OCI-LY1 (cell line): ENCODE results near the gene ZDHHC14.

Experiments
- H2AFZ ChIP-seq: fragments of 200-600 bp; sonication (generic), shearing (Covaris generic); 2 replicates; pipeline ENCODE4 v1.6.0; 2014; ENCODE audit warnings: antibody characterized with exemption, mild to moderate bottlenecking, low read length
- H3F3A ChIP-seq: fragments of 200-600 bp; sonication (generic), shearing (Covaris generic); 2 replicates; pipeline ENCODE4 v1.6.0; 2014; ENCODE audit warnings: mild to moderate bottlenecking, antibody characterized with exemption, low read length, moderate library complexity; ENCODE audit not compliant: insufficient read depth
- H3K27ac ChIP-seq: fragments of 200-600 bp; sonication (generic); 2 replicates; pipeline ENCODE4 v1.5.1; 2014; ENCODE audit warnings: low read length, mixed run types, mild to moderate bottlenecking, low read depth; ENCODE audit not compliant: poor library complexity, severe bottlenecking
- H3K27me3 ChIP-seq: fragments of 200-600 bp; sonication (generic); 2 replicates; pipeline ENCODE4 v1.6.0; 2014; ENCODE audit warnings: antibody characterized with exemption, mild to moderate bottlenecking, low read length, moderate library complexity; ENCODE audit not compliant: insufficient read depth
- H3K36me3 ChIP-seq: fragments of 200-600 bp; sonication (generic); 2 replicates; pipeline ENCODE4 v1.6.1; 2014; ENCODE audit warnings: mild to moderate bottlenecking, antibody characterized with exemption, low read length, moderate library complexity, mixed read lengths; ENCODE audit not compliant: insufficient read depth
- H3K4me1 ChIP-seq: fragments of 200-600 bp; sonication (generic); 2 replicates; pipeline ENCODE4 v1.5.1; 2014; ENCODE audit warnings: mild to moderate bottlenecking, low read length, moderate library complexity; ENCODE audit not compliant: insufficient read depth, severe bottlenecking
- H3K4me2 ChIP-seq: fragments of 200-600 bp; sonication (generic), shearing (Covaris generic); 2 replicates; pipeline ENCODE4 v1.6.1; 2014; ENCODE audit warnings: low read length
- H3K4me3 ChIP-seq: fragments of 200-600 bp; sonication (generic); 2 replicates; pipeline ENCODE4 v1.5.1; 2014; ENCODE audit warnings: low read length, low read depth, mild to moderate bottlenecking, mixed read lengths; ENCODE audit not compliant: poor library complexity, severe bottlenecking
- H3K79me2 ChIP-seq: fragments of 200-600 bp; shearing (Covaris generic); 2 replicates; pipeline ENCODE4 v1.6.1; 2016; ENCODE audit warnings: mixed run types, low read length, mixed read lengths; ENCODE audit not compliant: insufficient read depth
- H3K9ac ChIP-seq: fragments of 200-600 bp; sonication (generic), shearing (Covaris generic); 2 replicates; pipeline ENCODE4 v1.6.1; 2014; ENCODE audit warnings: mild to moderate bottlenecking, low read length, mixed read lengths
- H3K9me2 ChIP-seq: fragments of 200-600 bp; sonication (generic), shearing (Covaris generic); 2 replicates; pipeline ENCODE4 v1.6.1; 2014; ENCODE audit warnings: low read depth, mild to moderate bottlenecking, low read length, mixed read lengths
- H3K9me3 ChIP-seq: fragments of 200-600 bp; shearing (Covaris generic); 2 replicates; pipeline ENCODE4 v1.6.1; 2014; ENCODE audit warnings: low read length, mixed read lengths
- H4K20me1 ChIP-seq: fragments of 200-600 bp; sonication (generic), shearing (Covaris generic); 2 replicates; pipeline ENCODE4 v1.6.0; 2016; ENCODE audit warnings: mild to moderate bottlenecking, low read length; ENCODE audit not compliant: insufficient read depth
- CTCF ChIP-seq: fragments of 200-600 bp; sonication (generic), shearing (Covaris generic); IDR thresholded peaks from 2 replicates; pipeline ENCODE4 v1.5.1; 2017; ENCODE audit warnings: mild to moderate bottlenecking, antibody characterized with exemption, low read length, moderate library complexity, mixed read lengths
- EZH2 ChIP-seq: fragments of 200-600 bp; sonication (generic), shearing (Covaris generic); IDR thresholded peaks from 2 replicates; pipeline ENCODE4 v1.8.0; 2017; ENCODE audit warnings: borderline replicate concordance, mixed run types, mild to moderate bottlenecking, antibody characterized with exemption, low read length, moderate library complexity, mixed read lengths

Gene ZDHHC14

DNA sequence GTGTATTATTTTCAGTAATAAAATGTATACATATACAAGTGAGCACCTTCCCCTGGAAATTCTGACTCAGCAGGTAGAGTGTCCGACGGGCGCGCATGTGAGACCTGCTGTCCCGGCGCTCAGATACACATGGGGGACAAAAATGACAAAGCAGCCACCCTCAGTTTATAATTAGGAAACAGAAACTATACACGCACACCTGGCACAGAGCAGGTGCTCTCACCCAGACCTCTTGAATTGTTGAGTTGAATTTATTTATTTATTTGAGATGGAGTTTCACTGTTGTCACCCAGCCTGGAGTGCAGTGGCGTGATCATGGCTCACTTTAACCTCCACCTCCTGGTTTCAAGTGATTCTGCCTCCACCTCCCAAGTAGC, 180.4 kb downstream of the ZDHHC14 start:
- Histone ChIP-seq H3K4me1 (no peaks in the 10 kb centered on the region), H3K9ac (no peak overlapping the region), H3K9me3 (no peaks in the 10 kb centered on the region), H3K4me3 (no peak overlapping the region), H3K27me3 (no peaks in the 10 kb centered on the region), H4K20me1 (no peaks in the 10 kb centered on the region), H3K27ac (no peak overlapping the region), H3K79me2 (no peaks in the 10 kb centered on the region), H3K9me2 (no peaks in the 10 kb centered on the region), H2AFZ (no peak overlapping the region), H3K4me2 (no peak overlapping the region), H3F3A (no peaks in the 10 kb centered on the region), H3K36me3 (no peaks in the 10 kb centered on the region)
- TF ChIP-seq CTCF, result no peak

DNA sequence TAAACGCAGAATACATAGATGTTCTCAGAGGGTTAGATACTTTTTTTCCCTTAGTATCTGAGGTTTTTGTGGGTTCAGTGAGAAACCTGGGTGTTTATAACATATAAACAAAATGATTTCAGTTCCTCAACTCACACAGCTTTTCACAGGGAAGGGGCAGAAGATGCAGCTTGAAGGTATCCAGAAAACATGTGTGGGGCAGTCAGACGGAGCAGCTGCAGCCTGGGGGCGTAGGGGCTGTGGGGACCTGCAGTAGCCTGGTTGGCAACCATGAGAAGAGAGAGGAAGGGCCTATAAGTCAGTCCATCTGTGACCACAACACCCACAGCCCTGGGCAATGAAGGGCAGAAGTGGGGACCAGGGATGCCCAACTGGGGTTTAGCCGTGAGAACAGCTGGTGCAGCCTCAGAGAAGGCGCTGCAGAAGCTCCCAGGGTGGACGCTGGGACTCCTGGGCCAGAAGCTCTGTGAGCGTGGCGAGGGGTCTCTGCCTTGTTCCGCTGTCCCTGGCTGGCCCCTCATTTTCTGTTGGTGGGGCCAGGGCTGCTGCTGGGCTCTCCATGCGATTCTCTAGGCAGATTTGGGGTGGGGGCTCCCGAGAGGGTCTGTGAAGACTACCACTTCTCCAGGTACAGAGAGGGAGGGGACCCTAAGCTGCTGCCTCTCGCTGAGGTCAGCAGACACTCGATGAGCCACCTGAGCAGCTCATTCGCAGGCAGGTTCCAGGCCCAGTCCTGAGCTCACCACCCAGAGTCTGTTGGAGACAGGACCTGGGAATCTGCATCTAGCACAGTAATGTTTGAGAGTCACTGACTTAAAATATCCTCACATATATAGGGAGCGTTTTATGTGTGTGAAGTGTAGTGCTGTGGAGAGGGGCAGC, 181.2 kb downstream of the ZDHHC14 start:
- Histone ChIP-seq H3K27ac (no peak overlapping the region), H3K9me2 (no peaks in the 10 kb centered on the region), H3K4me2 (no peak overlapping the region), H2AFZ (no peak overlapping the region), H3K9me3 (no peaks in the 10 kb centered on the region), H3K9ac (no peak overlapping the region), H3K79me2 (no peaks in the 10 kb centered on the region), H3K4me1 (no peaks in the 10 kb centered on the region), H4K20me1 (no peaks in the 10 kb centered on the region), H3F3A (no peaks in the 10 kb centered on the region), H3K36me3 (no peaks in the 10 kb centered on the region), H3K4me3 (no peak overlapping the region), H3K27me3 (no peaks in the 10 kb centered on the region)
- TF ChIP-seq CTCF, result no peak

GRCh38 chr6:157562997-157563396, 182.0 kb downstream of the ZDHHC14 start:
- H3K9me2 ChIP-seq, result no peaks in the 10 kb centered on the region
- H3K4me1 ChIP-seq, result no peaks in the 10 kb centered on the region
- H3K9me3 ChIP-seq, result no peaks in the 10 kb centered on the region
- TF ChIP-seq CTCF (no peak), EZH2 (no peak)
- H3K4me2 ChIP-seq, result no peak overlapping the region
- no peaks in the 10 kb centered on the region for H3K27me3 ChIP-seq
- H3K27ac ChIP-seq, result no peak overlapping the region
- H3K4me3 ChIP-seq, result no peak overlapping the region
- H4K20me1 ChIP-seq, result no peaks in the 10 kb centered on the region
- no peak overlapping the region for H2AFZ ChIP-seq
- H3F3A ChIP-seq, result no peaks in the 10 kb centered on the region
- H3K9ac ChIP-seq, result no peak overlapping the region
- H3K36me3 ChIP-seq, result no peaks in the 10 kb centered on the region
- H3K79me2 ChIP-seq, result no peaks in the 10 kb centered on the region
